HG03520 (cell line): ENCODE results near the gene CDH18.
"Not testable (repeated sequence)": the region's sequence is repeated elsewhere in the genome, so short reads cannot be mapped to it uniquely, and the experiment has no call there.

Source experiments
- ATAC-seq: cut with Tn5 transposase; IDR thresholded peaks from one replicate; pipeline ENCODE4 v1.9.1; 2021; ENCODE audit warnings: mild to moderate bottlenecking, moderate library complexity; ENCODE audit not compliant: unreplicated experiment

CDH18 gene

DNA sequence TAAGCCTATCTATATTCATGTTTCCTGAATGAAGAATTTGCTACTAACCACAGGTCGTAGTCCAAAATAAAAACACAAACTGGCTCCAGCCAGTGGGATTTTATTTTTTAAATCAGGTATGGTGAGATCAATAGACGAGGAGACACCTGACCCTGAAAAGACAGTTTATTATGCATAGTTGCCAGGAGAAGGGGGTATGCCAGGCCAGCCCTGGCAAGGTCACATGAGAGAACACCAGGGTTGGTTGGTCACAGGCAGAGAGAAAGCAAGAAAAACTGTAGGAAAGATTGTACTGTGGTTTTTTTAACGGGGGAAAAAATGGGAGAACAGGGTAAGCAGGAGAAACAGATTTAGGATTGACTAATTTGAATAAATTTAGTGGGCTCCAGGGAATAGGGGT is 125.3 kb downstream of the CDH18 start:
- ATAC-seq, result no peak

DNA sequence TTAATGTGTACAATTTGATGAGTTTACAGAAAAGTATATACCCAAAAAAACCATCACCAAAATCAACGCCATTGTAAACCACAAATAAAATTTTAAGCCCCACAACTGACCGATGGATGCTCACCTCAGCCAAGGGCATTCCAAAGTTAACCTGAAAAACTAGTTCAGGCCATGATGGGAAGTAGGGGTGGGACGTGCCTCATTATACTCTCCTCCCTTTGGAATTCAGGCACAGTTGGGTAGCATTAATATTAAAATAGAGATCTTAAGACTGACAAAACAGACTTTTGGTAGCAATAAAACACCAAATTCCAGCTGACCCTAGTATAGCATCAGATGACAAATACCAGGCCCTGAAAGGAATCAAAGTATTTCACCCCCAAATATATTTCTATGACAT is 129.0 kb downstream of the CDH18 start:
- no peak for ATAC-seq

DNA sequence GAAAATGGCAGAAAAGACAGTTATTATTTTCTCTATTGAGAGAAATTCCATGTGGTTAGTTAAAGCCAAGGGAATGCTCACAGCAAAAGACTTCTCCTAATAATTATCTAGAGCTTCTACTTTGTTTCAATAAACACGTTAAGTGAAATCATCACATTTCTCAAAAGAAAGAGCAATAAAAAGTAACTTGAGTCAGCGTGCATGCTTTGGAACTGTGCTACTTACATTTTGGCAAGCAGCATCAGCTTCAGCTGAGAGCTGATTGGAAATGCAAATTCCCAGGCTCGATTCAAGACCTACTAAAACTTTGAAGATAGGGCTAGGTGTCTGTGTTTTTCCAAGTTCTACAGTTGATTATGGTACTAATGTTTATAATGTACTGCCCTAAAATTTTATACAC is 132.1 kb downstream of the CDH18 start:
- ATAC-seq, result no peak

DNA sequence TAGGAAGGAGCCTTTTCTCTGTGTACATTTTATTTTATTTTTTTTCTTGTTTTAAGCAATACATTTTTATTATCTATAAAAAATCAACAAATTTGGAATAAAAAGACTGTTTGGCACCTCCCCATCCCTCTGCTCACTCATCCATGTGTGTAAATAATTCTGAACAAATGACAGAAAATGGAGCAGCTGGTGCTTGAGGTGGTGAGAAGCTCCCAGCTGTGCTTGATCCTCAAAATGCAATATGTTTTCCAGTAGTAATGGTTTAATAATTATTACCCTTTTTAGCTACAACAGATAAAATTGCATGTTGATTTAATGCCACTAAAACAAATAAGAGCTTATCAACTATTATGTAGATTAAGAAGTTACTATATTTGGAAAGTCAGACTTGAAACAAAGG is 132.5 kb downstream of the CDH18 start:
- no peak for ATAC-seq

DNA sequence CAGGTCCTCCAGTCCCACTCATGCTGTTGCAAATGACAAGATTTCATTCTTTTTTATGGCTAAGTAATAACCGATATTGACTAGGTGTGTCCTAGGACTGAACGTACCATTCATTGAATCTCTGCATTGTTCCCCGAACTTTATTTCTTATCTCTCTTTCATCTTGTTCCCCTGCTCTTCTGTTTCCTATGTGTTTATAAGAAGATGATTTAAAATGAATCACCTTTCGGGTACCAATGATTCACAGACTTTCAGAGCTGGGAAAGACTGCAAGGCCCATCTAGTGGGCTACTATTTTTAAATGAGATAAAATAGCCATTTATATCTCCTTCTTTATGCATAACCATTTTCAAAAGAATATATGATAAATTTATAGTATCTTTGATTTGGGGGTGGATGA is 133.0 kb downstream of the CDH18 start:
- no peak for ATAC-seq

DNA sequence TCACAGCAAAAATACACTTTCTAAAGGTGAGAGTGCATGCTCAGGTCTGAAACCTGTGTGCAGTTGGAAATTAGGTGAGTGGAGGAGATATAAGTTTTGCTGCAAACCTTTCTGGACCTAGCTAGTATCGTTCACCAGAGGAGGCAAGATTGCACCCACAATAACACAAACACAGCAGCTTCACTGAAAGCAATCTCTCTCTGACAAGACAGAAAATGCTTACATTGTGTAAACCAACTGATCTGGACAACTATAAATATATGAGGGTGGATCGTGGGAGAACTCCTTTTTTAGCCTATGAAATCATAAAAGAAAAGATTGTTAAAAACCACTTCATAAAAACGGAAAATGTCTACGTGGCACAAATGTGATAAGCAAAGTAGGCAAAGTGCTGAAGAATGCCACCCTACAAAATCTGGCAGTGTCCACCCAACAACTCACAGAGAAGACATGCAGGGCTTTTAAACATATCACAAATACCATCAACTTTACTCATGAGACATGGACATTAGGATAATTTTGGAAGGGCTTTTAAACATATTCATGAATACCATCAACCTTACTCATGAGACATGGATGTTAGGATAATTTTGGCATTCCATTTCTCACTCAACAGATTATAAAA is 134.3 kb downstream of the CDH18 start:
- ATAC-seq, result no peak

DNA sequence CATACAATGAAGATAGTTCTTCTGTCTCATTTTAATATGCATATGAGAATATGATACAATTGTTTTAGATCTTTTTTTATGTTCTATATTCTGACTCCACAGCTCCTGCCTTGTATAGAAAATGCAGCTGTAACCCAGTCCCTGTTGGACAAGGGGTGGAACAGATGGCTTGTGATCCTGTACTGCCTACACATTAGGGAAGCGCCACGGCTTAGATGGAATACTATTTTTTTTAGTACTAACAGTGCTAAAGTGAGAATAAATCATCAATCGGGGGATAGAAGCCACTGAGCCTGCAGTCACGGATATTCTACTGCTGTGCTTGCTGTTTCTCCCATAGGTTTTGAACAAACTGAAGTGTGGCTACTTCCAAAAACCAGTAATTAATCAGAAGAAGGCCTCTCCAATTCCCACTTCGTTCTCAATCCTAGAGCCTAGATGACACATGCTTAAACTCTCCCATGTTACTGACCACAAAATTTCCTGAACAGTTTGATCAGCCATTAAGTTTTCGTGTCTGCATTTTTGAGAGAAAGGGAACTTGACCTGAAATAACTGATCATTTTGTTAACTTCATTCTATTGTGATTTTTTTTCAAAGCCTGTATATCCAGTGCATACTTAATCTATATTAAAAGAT is 150.3 kb downstream of the CDH18 start:
- ATAC-seq, result no peak

DNA sequence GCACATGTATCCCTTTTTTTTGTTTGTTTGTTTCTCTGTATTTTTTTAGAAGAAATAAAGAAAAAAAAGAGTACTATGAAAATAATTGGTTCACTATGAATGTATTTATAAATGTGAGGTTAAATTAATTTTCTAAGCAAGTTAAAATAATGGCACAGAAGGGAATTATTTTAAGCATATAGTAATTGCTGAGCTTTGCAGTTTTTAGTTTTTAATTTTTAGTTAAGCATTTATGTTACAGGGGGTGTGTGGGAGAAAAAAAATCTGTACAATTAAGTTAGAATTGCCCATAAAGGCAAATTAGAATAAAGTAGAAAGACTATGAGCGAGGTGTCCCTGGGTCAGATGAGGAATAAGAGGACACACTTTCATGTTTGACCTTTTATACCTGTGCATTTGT is 152.6 kb downstream of the CDH18 start:
- no peak for ATAC-seq

DNA sequence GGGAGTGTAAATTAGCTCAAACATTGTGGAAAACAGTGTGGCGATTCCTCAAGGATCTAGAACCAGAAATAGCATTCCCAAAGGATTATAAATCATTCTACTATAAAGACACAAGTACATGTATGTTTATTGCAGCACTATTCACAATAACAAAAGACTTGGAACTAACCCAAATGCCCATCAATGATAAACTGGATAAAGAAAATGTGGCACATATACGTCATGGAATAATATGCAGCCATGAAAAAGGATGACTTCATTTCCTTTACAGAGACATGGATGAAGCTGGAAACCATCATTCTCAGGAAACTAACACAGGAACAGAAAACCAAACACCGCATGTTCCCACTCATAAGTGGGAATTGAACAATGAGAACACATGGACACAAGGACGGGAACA is 175.3 kb downstream of the CDH18 start:
- ATAC-seq, result not testable (repeated sequence)

DNA sequence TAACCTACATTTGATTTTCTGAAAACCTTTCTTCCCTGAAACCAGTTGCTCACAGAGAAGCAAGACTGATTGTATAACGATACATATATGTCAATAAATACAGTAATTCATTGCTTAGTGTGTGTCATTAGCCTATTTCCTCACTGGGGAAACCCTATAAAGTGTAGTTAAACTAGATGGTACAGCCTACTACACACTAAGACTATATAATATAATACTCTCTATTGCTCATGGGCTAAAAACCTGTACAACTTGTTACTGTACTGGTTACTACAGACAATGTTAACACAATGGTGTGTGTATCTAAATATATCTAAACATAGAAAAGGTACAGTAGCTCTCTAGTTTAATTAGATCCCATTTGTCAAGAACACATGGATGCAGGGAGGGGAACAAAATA is 181.2 kb downstream of the CDH18 start:
- no peak for ATAC-seq

DNA sequence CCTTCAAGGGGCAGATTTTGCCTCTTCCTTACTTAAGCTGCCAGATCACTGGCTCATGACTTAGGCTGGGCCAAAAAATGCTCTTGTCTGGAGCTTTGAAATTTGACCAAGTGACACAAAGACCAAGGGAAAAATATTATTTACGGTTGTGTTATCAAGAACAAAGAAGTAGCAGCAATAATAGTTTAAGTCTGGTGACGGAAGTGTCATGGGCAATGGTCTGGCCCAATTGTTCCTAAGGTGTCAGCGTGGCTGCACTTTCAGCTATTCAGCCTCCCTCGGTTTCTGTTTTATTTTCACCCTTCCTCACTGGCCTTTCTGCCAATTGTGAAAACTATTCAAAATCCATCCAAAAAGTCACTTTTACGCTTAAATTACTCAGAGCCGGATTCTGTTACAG is 185.3 kb downstream of the CDH18 start:
- ATAC-seq, result no peak

DNA sequence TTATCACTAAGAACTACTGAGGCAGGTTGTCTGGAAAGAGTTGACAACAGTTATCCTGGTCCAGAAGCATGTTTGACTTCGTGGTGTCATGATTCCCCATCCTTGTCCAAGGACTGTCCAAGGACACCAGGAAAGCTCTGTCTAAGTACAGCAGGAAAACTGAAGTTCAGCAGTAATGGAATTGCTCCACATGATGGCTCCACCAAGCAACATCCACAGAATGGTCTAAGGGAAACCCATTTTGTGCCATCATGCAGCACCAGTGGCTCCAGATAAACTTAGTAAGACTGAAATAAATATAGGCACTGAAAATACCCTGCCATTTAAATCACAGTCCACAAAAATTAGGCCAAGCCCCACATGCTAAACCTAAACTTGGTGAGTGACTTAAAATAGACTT is 192.8 kb downstream of the CDH18 start:
- ATAC-seq, result no peak

DNA sequence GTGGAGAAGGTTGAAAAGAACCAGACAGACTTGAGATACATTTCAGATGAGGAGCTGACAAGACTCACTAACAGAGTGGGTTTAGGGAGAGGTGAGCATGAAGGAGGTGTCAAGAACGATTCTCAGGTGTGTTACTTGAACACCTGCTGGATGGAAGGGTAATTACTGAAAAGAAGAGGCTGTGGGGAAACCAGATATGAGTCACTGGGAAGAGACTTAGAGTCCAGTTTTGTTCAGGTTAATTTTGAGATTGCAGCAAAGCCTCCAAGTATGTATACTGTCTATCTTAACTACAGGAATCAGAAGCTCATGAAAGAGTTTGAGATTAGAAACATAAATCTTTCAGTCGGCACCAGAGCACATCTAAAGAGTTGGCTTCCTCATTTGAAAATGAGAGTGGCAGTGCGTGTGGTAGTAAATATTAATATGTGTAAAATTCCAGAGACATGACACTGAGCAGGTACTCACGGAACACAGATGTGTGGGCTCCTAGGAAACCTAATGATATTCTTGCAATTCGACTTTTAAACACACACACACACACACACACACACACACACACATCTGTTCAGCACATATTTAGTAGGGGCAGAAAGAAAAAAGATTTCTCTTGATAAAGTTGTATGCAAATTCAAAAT is 197.1 kb downstream of the CDH18 start:
- ATAC-seq, result no peak

DNA sequence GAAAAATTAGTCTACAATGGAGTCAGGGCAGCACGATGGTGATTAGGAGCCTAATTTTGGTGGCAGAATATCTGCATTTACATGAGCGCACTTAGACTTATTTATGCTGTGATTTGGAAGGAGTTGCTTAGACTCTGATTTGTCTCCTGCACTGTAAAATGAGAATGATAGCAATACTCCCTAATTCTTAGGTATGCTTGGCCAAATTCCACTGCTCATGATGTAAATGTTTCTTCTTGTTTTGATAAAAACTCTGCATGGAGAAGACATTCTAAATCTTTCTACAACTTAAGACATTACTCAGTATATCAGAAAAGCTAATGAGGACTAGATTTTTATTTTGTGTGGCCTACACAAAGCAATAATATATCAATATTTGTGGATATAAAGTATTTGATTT is 205.4 kb downstream of the CDH18 start:
- no peak for ATAC-seq

DNA sequence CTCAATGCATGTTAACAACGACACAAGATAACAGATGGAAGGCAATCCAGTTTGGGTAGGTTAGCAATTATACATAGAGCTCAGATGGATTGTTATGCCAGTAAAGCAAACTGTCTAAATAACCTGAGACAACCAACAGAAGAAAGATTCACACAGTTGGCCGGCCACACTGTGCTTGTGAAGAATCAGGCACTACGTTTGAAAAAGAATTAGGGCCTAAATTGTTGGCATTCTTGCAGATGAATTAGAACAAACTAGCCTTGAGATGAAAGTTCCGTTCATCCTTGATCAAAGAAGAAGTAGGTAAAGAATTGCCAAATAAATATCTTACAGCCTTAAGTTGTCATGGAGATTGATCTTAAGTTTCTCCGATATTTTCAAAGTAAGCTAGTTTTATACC is 210.6 kb downstream of the CDH18 start:
- no peak for ATAC-seq

DNA sequence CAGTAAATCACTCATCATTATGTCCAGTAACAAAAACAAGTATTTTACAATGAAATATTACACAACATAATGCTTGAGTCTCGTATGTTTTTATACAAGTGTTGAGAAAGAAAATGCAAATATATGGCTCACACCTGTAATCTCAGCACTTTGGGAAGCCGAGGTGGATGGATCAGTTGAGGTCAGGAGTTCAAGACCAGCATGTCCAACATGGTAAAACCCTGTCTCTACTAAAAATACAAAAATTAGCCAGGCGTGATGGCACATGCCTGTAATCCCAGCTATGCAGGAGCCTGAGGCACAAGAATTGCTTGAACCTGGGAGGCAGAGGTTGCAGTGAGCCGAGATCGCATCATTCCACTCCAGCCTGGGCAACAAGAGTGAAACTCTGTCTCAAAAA is 211.1 kb downstream of the CDH18 start:
- not testable (repeated sequence) for ATAC-seq

DNA sequence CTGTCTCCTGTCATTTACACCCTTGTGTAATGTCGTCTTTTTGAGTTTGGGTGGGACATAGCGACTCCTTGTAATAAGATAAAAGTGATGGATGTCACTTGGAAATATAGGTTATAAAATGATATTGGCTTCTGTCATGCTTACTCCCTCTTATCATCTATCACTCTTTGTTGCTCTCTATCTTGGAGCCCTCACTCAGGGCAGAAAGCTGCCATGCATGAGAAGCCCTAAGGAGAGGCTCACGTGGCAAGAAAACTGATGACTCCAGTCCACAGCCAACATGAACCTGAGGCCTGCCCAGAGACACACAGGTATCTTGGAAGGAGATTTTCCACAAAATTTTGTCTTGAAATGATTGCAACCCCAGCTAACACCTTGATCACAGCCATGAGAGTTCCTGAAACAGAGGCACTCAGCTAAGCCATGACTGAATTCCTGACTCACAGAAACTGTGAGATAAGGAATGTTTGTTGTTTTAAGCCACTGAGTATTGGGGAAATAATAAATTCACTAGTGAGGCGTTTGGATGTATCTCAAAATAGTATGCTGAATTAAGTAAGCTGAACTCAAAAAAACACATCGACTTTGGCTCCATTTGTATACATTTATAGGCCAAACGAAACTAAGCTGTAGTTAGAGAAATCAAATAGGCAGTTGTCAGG is 216.7 kb downstream of the CDH18 start:
- ATAC-seq, result no peak

DNA sequence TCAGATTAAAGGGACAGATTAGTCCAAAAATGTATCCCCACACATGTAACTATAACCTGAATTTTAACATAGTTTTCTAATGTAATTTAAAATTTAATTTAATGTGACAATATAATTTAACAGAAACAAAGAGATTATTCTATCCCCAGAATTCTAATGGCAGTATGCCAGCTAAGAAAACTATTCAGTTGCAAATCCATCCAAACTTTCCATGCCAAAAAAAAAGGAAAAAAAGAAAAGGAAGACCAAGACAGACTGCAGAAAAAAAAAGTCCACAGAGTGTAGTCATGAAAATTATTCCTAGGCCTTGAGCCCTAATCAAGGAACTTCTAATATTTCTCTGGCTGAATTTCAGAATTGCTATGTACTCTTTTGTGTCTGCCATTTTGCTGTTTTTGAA is 217.6 kb downstream of the CDH18 start:
- ATAC-seq, result no peak

DNA sequence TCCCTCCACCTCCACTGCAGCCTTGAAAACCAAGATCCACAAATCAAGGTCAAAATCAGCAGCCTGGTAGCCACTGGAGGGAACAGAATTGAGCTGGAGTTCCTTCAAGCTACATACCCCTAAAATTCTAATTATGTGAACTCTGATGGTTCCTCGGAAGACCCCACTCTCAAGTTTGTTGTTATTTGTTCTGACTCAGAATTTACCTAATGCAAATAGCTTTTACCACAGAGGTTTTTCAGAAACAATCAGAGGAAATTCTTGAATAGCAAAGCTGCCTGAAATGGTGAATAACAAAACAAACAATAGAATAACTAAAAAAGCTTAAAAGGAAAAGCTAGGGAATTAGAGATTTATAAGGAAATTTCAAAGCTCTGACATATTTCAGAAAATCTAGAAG is 220.0 kb downstream of the CDH18 start:
- ATAC-seq, result no peak

DNA sequence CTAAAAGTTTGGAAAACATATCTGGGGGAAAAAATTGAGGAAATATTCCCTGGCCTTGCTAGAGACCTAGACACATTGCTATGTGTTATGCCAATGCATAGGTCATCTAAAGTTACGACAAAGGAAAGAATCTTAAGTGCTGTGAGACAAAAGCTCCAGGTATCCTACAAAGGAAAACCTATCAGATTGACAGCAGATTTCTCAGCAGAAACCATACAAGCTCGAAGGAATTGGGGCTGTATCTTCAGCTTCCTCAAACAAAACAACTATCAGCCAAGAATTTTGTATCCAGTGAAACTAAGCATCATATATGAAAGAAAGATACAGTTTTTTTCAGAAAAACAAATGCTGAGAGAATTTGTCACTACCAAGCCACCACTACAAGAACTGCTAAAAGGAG is 234.4 kb downstream of the CDH18 start:
- no peak for ATAC-seq

DNA sequence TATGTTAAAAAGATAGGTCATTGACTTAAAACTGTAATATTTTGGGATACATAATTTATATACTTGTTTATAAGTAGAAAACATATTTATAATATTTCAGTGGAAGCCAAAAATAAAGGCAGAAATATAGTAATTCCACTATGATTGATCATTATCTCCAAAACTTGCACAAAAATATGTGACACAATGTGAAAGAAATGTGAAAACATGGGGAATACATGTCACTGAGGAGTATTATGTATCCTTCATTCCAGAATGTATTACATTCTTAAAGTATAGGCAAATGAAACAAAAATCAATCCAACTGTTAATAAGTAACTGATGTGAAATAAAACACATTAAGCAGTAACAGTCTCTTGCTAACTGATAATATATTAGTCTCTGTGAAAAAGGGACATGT is 236.7 kb downstream of the CDH18 start:
- ATAC-seq, result no peak

DNA sequence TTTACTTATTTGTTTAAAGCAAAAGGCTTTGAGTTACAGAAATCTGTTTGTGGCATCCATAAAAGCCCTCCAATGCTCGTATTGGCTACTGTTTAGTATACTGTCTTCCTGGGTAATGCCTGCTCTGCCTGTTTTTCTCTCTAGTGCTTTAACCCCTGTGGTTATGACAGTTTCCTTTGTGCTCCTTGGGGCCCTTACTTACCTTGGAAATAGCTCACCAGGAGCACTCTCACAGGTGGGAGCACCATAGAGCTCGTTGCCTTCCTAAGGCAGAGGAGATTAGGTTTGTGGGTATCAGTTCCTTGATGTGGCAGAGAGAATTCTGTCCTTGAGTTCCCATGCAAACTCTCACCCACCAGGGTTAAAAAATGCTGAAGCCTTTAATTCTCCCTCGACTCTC is 242.8 kb downstream of the CDH18 start:
- no peak for ATAC-seq
